K562 (cell line): ENCODE data around the gene GPR85. TPM values are rescaled to one million over a fixed set of nuclear protein-coding genes. Genes with fewer than 3 reads are reported as not detected.
A peak's percentile ranks its signal among the peaks of the same experiment; 100 is the strongest.

Experiments used
- ATF7 ChIP-seq: fragments of 450-650 bp; IDR thresholded peaks from 2 replicates; pipeline ENCODE4 v1.7.1; 2014; ENCODE audit warnings: mild to moderate bottlenecking, moderate library complexity
- DMBX1 ChIP-seq: fragments of 250-450 bp; sonication (Bioruptor Pico); IDR thresholded peaks from 2 replicates; pipeline ENCODE4 v1.8.0; 2022; ENCODE audit warnings: inconsistent platforms, mild to moderate bottlenecking, moderate library complexity, borderline replicate concordance
- HNRNPK ChIP-seq: fragments of 200-400 bp; formaldehyde crosslinking; IDR thresholded peaks from one replicate; pipeline ENCODE4 v1.6.1; 2018; ENCODE audit warnings: mild to moderate bottlenecking, low read depth, low read length; ENCODE audit not compliant: poor library complexity, severe bottlenecking
- KLF6 ChIP-seq: fragments of 250-450 bp; sonication (Bioruptor Pico); IDR thresholded peaks from 2 replicates; pipeline ENCODE4 v1.4.0; 2020; ENCODE audit warnings: mild to moderate bottlenecking, moderate library complexity, borderline replicate concordance
- L3MBTL2 ChIP-seq: fragments of 450-650 bp; IDR thresholded peaks from 2 replicates; pipeline ENCODE4 v1.6.1; 2016; ENCODE audit warnings: mild to moderate bottlenecking, moderate library complexity
- MBD2 ChIP-seq: sonication (generic); IDR thresholded peaks from 2 replicates; pipeline ENCODE4 v1.6.1; 2016; ENCODE audit warnings: low read depth, borderline replicate concordance
- MCM7 ChIP-seq, 2 experiments: fragments of 450-650 bp; IDR thresholded peaks; 2 replicates each; pipeline ENCODE4 v1.6.1; 2016 to 2018
- NRF1 ChIP-seq, 2 experiments: fragments of 450-650 bp; IDR thresholded peaks in 1 of 2; conservative IDR thresholded peaks in 1 of 2; 2 replicates each; pipeline ENCODE4 v1.6.1; 2014; ENCODE audit warnings: mild to moderate bottlenecking in 2 of 2
- POLR2G ChIP-seq: fragments of 200-400 bp; formaldehyde crosslinking; IDR thresholded peaks from 2 replicates; pipeline ENCODE4 v1.6.1; 2017; ENCODE audit warnings: low read depth, mild to moderate bottlenecking, antibody characterized with exemption, low read length, moderate library complexity
- POLR2H ChIP-seq: IDR thresholded peaks from 2 replicates; pipeline ENCODE4 v1.6.1; 2016; ENCODE audit warnings: missing genetic modification characterization, low read depth, mild to moderate bottlenecking, control low read depth, missing compliant biosample characterization, moderate library complexity
- POLR3G ChIP-seq: IDR thresholded peaks from 2 replicates; pipeline ENCODE4 v1.6.1; 2011; ENCODE audit not compliant: insufficient read length, insufficient replicate concordance; ENCODE audit errors: extremely low read depth
- RBM15 ChIP-seq: fragments of 200-400 bp; formaldehyde crosslinking; IDR thresholded peaks from 2 replicates; pipeline ENCODE4 v1.6.1; 2018; ENCODE audit warnings: mild to moderate bottlenecking, low read length, moderate library complexity; ENCODE audit not compliant: insufficient read depth
- SPI1 ChIP-seq: IDR thresholded peaks from 2 replicates; pipeline ENCODE4 v1.6.1; 2011; ENCODE audit warnings: low read depth, low read length, control low read depth, borderline replicate concordance
- VEZF1 ChIP-seq: fragments of 200-800 bp; sonication (Bioruptor generic); IDR thresholded peaks from 2 replicates; pipeline ENCODE4 v1.6.1; 2017; ENCODE audit warnings: missing genetic modification characterization, missing compliant biosample characterization
- ZFX ChIP-seq: sonication (generic); formaldehyde crosslinking; IDR thresholded peaks from 2 replicates; pipeline ENCODE4 v1.8.0; 2022; ENCODE audit warnings: mild to moderate bottlenecking, missing genetic modification reagents, moderate library complexity
- ZHX1 ChIP-seq: fragments of 150-350 bp; conservative IDR thresholded peaks from 2 replicates; pipeline ENCODE4 v1.6.1; 2014; ENCODE audit warnings: low read length
- ZNF830 ChIP-seq: fragments of 250-450 bp; sonication (Bioruptor Pico); IDR thresholded peaks from 2 replicates; pipeline ENCODE4 v1.5.0; 2021; ENCODE audit warnings: mild to moderate bottlenecking
- polyA plus RNA-seq, 8 experiments: library from polyadenylated mRNA; depleted of rRNA in 4 of 8; stranded (reverse) in 5 of 8; unstranded in 3 of 8; fragments of >200 nt; fragmentation: Nextera tagmentation in 2 of 8; fragmentation: Illumina TruSeq in 1 of 8; extraction: Ambion mirVana in 2 of 8; extraction: Trizol in 1 of 8; gene quantifications; 2 replicates each; pipeline versions ENCODE4 v1.2.1 to v1.2.3, GENCODE V29; 2011 to 2014; ENCODE audit warnings: inconsistent platforms in 1 of 8, missing spikeins in 1 of 8
- total RNA-seq, 7 experiments: library from RNA; depleted of rRNA in 6 of 7; stranded (reverse); fragments of >200 nt in 6 of 7; fragmentation: Illumina TruSeq in 2 of 7; extraction: Trizol in 2 of 7; gene quantifications; 2 replicates each; pipeline versions ENCODE4 v1.2.1 to v1.2.3, GENCODE V29; 2011 to 2021; ENCODE audit warnings: low replicate concordance in 1 of 7
- TF ChIP-seq, protein P1 (sequence below): sonication (generic); formaldehyde crosslinking; IDR thresholded peaks from 2 replicates; pipeline ENCODE4 v1.9.0; 2022; ENCODE audit warnings: mild to moderate bottlenecking, missing genetic modification reagents
- TF ChIP-seq, protein P2 (sequence below), 2 experiments: fragments of 150-350 bp in 1 of 2; IDR thresholded peaks; 2 replicates each; pipeline ENCODE4 v1.6.1; 2012 to 2016; ENCODE audit warnings: low read depth in 2 of 2, low read length in 2 of 2, mild to moderate bottlenecking in 1 of 2, moderate library complexity in 1 of 2

The GPR85 gene
- total and polyA plus RNA-seq, 9 of the 15 experiments (the other 6 are each of a cell fraction or from before 2014, with no cell fraction given): 2.9 to 18.2 (median 4.0) TPM

- TF ChIP-seq ZNF830 (CRISPR knock-in tag) (0 out of 2 replicates have a peak, but pooled peaks have one; percentile 57), NRF1 (conservative IDR thresholded peaks at IDR 0.05 in 1 of 2, IDR thresholded peaks at IDR 0.05 in 1 of 2) (peak; percentile 91 to 92), POLR3G (no peak), POLR2H (tag) (no peak), DMBX1 (CRISPR knock-in tag) (no peak), POLR2G (peak; percentile 86), VEZF1 (CRISPR knock-in tag) (peak; percentile 20), MCM7 (IDR thresholded peaks at IDR 0.05) (no peak), L3MBTL2 (peak; percentile 81), RBM15 (no peak), HNRNPK (no peak), MBD2 (no peak), SPI1 (no peak; the same call in 1 of the 2 replicates), KLF6 (CRISPR knock-in tag) (no peak), ATF7 (peak; percentile 30; the same call in 1 of the 2 replicates), ZHX1 (no peak), ZFX (CRISPR knock-in tag) (peak; percentile 75)
- TF ChIP-seq, protein P1, sequence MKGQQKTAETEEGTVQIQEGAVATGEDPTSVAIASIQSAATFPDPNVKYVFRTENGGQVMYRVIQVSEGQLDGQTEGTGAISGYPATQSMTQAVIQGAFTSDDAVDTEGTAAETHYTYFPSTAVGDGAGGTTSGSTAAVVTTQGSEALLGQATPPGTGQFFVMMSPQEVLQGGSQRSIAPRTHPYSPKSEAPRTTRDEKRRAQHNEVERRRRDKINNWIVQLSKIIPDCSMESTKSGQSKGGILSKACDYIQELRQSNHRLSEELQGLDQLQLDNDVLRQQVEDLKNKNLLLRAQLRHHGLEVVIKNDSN (CRISPR knock-in tag): no peak
- TF ChIP-seq, protein P2, sequence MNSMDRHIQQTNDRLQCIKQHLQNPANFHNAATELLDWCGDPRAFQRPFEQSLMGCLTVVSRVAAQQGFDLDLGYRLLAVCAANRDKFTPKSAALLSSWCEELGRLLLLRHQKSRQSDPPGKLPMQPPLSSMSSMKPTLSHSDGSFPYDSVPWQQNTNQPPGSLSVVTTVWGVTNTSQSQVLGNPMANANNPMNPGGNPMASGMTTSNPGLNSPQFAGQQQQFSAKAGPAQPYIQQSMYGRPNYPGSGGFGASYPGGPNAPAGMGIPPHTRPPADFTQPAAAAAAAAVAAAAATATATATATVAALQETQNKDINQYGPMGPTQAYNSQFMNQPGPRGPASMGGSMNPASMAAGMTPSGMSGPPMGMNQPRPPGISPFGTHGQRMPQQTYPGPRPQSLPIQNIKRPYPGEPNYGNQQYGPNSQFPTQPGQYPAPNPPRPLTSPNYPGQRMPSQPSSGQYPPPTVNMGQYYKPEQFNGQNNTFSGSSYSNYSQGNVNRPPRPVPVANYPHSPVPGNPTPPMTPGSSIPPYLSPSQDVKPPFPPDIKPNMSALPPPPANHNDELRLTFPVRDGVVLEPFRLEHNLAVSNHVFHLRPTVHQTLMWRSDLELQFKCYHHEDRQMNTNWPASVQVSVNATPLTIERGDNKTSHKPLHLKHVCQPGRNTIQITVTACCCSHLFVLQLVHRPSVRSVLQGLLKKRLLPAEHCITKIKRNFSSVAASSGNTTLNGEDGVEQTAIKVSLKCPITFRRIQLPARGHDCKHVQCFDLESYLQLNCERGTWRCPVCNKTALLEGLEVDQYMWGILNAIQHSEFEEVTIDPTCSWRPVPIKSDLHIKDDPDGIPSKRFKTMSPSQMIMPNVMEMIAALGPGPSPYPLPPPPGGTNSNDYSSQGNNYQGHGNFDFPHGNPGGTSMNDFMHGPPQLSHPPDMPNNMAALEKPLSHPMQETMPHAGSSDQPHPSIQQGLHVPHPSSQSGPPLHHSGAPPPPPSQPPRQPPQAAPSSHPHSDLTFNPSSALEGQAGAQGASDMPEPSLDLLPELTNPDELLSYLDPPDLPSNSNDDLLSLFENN (IDR thresholded peaks at IDR 0.05; ENCODE audit: low read depth in 2 of 2, low read length in 2 of 2): no peak
Observed at GRCh38 chr7:113086431-113086888, at the start of gene GPR85 (continued).
